HG02610 (cell line): ENCODE measurements around the gene LTBP1.

Experiments used
- ATAC-seq: cut with Tn5 transposase; IDR thresholded peaks from one replicate; pipeline ENCODE4 v1.9.1; 2021; ENCODE audit warnings: mild to moderate bottlenecking, moderate library complexity; ENCODE audit not compliant: unreplicated experiment

The LTBP1 gene

DNA sequence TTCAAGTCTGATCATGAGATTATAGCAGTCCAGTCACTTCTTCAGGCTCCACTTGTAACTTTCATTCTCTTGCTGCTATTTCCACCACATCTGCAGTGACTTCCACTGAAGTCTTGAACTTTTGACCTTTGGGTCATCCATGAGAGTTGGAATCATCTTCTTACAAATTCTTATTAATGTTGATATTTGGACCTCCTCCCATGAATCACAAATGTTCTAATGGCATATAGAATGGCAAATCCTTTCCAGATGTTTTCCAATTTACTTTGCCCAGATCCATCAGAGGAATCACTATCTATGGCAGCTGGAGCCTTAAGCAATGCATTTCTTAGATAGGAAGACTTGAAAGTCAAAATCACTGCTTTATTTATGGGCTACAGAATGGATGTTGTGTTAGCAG is 159.4 kb downstream of the LTBP1 start:
- no peak for ATAC-seq

DNA sequence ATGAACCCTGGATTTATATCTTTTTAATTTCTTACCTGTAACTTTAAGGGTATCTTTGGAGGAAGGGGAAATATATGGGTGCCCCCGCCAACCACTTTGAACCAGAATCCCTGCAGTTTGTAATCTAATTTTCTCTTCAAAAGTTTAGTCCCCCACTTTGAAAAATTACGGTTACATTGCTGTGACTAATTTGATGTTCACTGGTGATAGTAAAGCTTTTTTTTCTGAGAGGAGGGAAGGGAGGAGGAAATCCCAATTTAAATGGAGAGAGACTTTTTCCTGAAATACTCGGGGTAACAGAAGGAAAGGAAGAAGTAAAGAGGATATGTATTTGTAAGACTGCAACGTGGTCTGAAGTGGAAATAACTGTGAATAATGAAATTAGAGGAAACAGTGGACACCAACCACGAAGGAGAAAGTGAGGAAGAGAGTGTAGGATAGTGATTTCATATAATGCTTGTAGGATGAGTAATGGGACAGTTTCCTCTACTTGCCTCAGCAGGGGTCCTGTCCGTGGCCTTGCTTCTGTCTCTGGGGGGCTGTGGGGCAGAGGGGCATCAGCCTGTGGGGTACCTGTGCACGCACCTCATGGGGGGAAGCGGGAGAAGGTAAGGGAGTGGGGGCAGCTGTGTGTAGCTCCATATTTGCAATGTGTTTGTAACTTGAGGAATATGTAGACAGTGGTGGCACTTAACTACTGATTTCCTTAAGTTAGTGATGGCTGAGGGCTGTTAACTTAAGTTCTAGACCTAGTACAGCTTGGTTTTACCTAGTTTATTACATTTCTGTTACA is 161.1 kb downstream of the LTBP1 start:
- ATAC-seq: no peak

DNA sequence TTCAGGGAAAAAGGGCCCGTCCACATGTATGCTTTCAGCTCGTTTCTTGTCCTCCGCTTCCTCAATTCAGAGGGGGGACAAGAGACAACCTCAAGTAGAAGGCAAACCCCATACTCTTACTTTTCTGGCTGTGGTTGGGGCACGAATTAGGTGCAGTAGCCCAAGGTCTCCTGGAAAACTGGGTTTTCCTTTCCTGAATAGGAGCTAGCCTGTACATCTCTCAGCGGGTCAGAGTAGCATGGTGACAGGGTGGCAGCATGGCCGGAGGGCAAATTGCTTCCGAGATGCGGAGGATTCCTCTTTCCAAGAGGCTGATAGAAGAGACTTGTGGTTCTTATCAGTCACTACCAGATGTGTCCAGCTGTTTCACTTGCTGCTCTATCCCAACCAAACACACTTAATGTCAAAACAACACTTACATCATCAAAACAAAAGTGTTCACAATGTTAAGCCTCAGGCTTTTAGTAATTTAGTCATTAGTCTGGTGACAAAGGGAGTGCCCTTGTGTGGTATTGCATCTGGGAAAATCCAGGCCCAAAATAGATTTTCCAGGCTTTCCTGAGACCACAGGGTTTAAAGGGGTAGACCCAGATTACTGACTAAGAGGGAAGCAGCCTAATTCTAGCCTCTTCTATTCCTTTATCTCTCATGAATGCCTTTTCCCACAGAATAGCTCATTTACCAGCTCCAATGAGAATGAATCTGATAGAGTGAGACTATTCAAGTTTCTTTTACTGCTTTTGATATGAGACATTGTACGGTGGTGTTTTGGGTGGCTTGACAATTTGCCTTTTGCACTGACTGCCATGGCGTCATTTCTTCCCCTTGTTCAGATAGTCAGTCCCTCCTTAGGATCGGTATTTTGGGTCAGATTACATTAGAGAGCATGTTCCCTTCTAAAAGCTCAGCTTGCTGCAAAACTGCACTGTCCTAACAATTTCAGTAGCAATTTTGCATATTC is 162.0 kb downstream of the LTBP1 start:
- no peak for ATAC-seq

DNA sequence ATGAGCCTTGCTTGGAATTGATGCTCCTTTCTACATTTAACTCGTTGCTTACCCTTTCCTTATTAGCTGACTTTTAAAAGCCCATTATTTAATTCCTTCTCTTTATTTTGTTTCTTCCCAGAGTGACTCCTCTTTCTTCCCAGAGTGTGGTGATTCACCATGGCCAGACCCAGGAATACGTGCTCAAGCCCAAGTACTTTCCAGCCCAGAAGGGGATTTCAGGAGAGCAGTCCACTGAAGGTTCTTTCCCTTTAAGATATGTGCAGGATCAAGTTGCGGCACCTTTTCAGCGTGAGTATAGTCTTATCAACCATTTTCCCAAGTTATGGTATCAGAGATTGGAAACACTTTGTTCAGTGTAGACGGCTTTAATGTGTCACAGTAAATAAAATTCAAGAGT is 163.7 kb downstream of the LTBP1 start:
- no peak for ATAC-seq

DNA sequence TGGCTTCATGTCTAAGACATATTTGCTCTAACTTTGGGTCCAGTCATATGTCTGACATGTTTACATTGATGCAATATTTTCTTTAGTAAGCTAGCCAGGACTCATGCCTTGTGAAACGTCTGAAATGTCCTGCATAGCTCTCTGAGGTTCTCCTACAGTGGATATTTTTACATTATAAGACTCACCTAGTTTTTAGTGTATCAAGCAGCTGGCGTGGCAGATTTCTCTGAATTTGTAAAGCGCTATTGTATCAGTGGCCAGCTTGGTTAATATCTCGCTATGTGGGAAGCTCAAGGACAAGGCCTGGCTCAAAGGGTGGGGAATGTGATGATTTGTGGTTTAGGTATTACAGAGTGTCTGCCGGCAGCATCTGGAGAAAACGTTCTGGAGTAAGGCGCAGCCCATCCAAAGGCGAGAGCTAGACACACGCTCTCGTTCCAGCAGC is 164.3 kb downstream of the LTBP1 start:
- ATAC-seq: no peak

DNA sequence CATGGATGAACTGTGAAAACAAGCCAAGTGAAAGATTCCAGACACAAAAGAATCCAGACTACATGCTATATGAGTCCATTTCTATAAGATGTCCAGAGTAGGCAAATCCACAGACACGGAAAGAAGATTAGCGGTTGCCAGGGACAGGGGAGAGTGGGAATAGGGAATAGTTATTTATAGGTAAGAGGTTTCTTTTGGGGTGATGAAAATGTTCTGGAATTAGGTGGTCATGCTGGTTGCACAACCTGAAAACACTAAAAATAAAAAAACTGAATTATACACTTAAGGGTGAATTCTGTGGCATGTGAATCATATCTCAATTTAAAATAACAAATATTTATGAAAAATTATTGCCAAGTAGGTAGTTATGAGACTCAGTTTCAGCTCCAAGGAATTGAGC is 168.4 kb downstream of the LTBP1 start:
- no peak for ATAC-seq

DNA sequence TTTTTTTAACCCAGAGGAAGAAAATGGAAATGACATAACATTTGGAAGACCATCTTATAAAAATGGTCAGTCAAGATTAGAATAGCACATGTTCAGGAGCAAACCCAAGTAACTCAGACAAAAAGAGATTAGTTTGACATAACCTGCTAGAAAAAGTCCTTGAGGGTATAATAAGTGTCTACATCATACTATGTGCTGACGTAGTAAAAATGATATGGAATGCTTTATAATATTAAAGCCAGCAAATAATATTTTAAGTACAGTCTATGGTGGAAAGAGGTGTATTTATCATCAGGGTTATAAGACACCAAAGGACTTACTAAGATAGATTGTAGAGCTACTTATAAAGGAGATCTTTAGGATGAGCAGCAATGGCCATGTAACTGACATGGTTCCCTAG is 169.0 kb downstream of the LTBP1 start:
- no peak for ATAC-seq

DNA sequence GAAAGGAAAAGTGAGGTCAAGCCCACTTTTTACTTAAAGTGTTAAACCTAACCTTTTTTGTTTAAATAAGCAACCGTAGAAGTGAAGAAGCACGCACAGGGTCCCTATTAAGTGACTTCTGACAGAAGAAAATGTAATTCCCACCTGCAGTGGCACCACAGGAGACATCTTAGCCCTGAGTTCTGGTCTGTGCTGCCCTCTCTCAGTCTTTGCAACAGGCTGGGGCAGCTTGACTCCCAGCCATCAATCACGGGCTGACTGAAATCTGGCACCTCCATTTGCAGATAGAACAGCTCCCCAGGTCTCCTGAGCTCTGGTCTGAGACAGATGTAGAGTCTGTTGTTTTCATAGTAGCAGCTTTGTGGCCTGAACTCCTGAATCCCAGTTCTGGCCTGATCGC is 170.0 kb downstream of the LTBP1 start:
- no peak for ATAC-seq

DNA sequence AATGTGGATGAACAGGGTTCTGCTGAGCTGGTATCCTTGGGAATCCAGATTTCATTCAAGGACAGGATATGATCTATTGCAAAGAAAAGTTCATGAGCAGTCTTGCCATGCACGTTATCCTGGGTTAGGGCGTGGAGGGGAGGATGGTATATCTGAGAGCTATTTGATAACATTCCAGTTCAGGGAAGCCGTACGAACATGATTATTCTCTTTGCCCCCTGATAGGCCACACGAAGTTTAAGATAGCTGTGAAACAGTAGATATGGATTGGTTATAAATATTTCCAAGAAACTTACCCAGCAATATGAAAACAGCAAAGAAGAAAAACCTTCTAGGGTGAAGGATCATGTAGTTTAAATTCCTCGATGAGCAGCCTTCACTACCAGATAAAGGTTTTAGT is 171.9 kb downstream of the LTBP1 start:
- ATAC-seq: no peak

DNA sequence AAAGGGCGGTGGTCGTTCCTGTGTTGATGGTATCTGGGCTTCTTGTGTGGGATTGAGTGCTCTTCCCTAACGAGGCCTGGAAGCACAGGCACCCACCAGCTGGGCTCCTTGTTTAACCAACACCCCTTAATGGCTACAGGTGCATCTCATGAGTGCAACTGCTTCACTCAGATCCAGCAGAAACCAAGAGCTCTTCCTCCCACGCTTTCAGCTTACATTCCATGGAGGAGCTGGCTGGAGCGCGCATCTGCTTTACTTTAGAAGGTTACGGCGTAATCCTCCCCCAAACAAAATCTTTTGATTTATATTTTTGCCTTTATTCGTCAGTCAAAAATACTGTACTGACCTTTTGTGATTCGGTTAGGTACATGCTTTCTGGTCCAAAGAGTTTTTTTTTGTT is 174.7 kb downstream of the LTBP1 start:
- no peak for ATAC-seq

DNA sequence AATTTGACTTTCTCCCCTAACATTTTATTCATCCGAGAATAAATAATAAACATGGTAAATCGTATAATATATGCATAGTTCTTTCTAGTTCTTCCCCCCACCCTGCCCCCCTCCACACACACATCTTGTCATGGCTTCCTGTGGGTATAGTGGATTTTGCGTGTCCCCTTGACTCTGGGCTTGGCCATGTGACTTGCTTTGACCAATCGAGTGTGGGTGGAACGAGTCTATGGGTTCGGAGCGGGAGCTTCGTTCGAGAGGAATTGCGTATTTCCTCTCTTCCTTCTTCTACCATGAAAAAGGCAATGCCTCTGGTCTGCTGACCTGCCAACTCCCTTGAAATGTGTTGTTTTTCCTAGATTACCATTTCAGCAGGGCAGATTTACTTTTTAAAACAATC is 175.2 kb downstream of the LTBP1 start:
- no peak for ATAC-seq

DNA sequence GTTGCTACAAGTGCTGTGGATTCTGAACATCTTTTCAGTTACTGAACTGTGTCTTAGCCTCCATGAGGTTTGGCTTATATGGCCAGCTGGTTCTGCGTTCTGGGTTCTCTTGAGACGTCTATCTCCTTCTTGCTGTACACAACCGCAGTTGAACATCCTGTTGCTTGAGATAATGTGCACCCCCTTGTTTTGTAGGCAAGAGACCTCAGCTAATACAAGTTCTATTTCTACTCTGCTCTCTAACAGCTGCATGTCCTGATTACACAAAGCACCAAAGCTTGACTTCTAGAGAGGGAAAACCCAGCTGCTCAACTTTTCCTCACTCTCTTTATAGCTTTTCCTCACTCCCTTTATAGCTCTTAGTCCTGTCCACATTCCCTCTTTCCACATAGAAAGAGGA is 176.0 kb downstream of the LTBP1 start:
- ATAC-seq: no peak

DNA sequence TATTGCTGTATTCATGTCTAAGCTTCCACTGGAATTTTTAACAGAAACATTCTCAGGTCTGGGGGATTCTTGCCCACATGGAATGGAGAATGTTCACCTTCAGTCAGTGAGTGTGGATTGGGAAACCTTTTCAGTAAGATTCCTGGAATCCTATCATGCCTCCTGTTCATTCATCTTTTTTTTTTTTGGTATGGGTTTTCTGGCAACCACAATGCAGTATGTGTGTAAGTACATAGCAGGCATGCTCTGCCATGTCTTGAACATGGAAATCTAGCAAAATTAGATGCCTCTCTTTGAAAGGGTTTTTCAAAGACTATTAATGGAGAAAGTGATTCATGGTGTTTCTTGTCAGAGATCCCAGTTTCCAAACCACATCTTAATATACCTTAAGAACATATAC is 176.5 kb downstream of the LTBP1 start:
- ATAC-seq: no peak

DNA sequence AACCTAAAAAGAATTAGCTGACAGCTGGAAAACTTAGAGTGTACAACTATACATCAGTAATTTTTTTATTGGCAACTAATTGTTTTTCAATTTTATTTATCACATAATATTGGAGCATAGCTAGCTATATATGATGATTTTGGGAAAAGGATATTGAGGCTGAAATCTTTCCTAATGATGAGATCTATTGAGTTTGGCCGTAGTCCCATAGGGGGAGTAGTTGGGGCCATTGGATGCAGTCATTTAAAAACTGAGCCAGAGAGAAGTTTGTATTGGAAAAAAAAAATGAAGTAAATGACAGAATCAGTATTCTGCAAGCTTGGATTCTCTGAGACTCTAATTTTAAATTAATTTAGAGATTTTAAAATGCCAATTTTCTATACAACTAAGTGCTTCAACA is 179.8 kb downstream of the LTBP1 start:
- ATAC-seq: no peak

DNA sequence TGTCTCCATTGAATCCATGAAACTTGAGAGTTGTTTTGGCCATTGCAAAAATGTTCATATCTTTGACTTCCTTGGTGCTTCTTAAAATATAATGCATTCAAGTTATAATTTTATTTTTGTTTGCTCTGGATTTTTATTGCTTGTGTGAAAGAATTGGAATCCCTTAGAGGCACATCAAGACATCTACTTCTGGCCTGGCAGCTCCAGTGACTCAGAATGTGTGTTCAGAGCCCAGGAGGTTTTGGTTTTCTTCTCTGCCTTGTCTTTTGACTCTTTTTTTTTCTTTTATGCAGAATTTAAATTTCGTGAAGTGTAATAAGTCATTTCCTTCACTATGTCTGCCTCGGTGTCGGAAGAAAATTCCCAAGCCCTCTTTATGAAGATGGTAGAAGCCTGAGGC is 180.2 kb downstream of the LTBP1 start:
- no peak for ATAC-seq

DNA sequence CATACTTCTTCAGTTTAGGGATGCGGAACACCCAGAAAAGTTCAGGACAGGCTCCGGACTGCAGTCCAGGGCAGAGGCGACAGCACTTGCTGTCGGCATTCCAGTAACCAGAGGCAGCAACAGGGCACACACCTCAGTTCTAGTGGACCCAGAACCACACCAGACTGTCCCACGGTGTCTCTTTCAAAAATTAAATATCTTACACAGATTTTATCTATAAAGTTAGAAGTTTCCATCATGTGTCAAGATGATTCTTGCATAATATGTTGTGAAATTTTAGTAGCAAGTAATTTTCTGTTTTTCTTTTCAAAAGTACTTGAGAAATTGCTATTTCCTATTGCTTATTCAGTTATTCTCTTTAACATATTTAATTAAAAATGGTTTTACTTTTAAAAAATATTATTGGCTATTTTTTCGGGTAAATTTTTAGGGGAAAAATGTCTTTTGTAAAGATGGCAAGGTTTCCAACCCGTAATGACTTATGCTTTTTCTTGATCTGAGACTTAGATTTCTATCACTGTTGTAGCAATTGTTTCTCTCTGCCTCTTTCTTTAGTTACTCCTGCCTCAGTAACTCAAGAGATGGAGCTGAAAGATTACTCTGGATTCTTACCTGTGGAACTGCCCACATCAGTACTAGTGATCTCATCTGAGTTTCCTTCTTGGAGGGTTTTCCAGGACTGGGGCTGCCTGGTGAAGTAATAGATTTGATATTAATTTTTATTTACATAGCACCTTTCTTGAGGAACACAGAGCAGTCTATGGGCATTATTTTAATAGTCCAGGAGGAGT is 182.7 kb downstream of the LTBP1 start:
- ATAC-seq: no peak

DNA sequence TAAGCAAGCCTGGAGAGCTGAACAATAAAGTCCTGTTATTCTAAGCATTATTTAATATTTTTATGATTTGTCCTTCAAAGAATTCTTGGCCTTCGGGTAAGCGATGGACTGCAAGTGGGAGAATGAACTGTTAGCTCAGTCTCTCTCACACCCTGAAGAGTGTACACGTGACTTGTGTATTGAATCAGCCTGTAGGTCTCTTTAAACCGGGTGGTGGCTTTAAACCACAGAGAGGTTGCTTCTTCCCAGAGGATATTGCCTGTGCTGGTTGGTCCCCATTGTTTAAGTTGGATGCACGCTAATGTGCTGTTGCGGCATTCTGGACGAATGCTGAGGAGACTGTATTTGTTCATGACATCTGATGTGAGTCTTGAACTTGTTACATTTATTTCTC is 183.3 kb downstream of the LTBP1 start:
- ATAC-seq: no peak

DNA sequence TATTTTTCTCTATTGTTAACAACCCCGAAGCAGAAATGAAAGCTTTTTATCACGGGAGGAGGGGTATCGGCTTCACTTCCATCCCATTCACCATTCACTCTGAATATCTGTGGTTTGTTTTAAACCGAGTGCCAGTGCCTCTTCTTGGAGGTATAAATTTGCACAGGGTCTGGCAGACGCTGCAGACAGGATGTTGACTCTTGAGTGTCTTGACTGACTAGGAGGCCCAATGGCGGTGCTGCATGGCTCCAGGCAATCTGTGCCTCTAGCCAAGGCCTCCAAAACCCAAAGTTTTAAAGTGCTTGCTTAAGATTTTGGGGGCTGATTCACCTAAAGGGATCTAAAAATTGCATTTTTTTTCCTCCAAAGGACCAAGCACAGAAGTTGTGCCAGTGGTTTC is 183.8 kb downstream of the LTBP1 start:
- no peak for ATAC-seq

DNA sequence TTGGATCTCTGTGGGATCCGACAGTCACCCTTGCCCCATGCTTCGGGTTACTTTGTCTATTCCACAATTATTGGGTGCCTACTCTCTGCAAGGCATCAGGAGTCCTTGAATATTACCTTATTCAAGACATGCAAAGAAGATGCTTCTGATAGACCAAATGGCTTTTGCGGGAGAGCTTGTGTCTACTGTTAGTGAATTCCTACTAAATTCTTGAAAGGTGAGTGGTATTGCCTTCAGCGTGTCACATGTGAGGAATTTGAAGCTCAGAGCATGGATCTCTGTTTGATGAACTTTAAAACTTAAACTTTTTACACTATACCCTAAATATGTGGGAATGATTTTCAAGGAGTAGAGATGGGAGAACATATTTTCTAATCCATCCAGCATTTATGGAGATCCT is 184.4 kb downstream of the LTBP1 start:
- no peak for ATAC-seq

DNA sequence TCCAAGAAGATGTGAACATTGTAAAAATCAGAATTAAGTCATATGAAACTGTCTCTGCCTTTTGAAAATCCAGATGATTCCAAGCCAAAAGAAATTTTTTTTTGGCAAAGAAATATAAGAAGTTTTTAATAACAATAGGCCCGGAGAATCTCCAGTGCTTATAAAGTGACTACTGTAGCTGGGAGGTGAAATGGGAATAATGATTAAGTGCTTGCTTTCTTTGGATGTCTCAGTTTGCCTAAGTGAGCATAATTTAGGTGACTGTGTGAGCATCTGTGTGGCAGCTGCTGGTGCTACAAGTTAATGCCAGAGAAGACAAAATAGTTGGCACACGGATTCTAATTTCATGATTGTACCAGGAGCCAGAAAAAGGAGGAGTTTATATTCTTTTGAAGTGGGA is 185.0 kb downstream of the LTBP1 start:
- ATAC-seq: no peak

DNA sequence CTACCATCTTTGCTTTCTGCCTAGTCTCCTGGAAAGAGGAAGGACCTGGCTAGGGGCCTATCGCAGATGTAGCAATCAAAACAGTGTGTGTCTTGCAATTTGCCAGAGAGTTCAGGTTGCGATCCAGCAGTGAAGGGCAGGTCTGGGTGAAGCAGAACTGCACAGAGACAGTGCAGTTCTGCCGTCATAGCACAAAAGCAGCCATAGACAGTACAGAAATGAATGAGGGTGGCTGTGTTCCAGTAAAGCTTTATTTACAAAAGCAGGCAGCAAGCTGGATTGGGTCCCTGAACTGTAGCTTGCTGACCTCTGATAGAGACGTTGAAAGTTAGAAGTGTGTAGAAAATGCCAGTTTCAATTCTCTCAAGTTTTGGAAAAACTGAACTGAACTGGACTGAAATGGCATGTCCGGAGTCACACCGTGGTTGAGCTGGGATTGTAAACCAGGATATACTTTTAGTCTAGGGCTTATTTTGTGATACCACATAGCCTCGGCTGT is 186.8 kb downstream of the LTBP1 start:
- no peak for ATAC-seq
